Activated CD4-positive, alpha-beta T cell treated with anti-CD3 and anti-CD28 coated beads, Interleukin-2, Interleukin-6, amounts not matched to agents 100 ng/mL and 50 ng/mL, durations not matched to agents 16 hours and 8 hours (primary cell): ENCODE data around the gene IRF9.

Experiments used
- DNase-seq: peaks from one replicate; pipeline ENCODE4 v3.0.0-alpha.2; 2020

IRF9 gene

GRCh38 chr14:24132061-24132685 lies 28.9 kb upstream of the IRF9 start:
- DNase-seq = no peak

GRCh38 chr14:24132976-24133375 lies 28.1 kb upstream of the IRF9 start:
- no peak for DNase-seq

- DNase-seq = no peak
Observed at GRCh38 chr14:24133735-24134134, 27.3 kb upstream of the IRF9 start.

- no peak for DNase-seq
Observed at GRCh38 chr14:24135584-24135833, 25.6 kb upstream of the IRF9 start.

GRCh38 chr14:24135834-24136683 lies 25.0 kb upstream of the IRF9 start, which contains the start of gene PSME1:
Gene PSME1 (plus strand): TSS chr14:24136194. CDS start chr14:24136263, 69 bp downstream.
- peak; percentile 96 for DNase-seq

GRCh38 chr14:24136684-24137528 lies 24.2 kb upstream of the IRF9 start:
- DNase-seq = peak; percentile 33

GRCh38 chr14:24137529-24138395 lies 23.3 kb upstream of the IRF9 start:
- DNase-seq = no peak

GRCh38 chr14:24138396-24139271 lies 22.4 kb upstream of the IRF9 start:
- DNase-seq = no peak

GRCh38 chr14:24139272-24139934 lies 21.7 kb upstream of the IRF9 start:
- peak; percentile 49 for DNase-seq

GRCh38 chr14:24141097-24141880 lies 19.8 kb upstream of the IRF9 start, which contains the start of gene EMC9:
Gene EMC9 (minus strand): TSS chr14:24141591. CDS start chr14:24141304, 287 bp downstream.
- DNase-seq = peak; percentile 100

- DNase-seq = no peak
Observed at GRCh38 chr14:24143511-24143910, 17.6 kb upstream of the IRF9 start.

- DNase-seq = no peak
Observed at GRCh38 chr14:24144451-24144850, 16.6 kb upstream of the IRF9 start.

- no peak for DNase-seq
Observed at GRCh38 chr14:24145219-24145618, 15.8 kb upstream of the IRF9 start.

- DNase-seq = no peak
Observed at GRCh38 chr14:24145690-24146452, 15.2 kb upstream of the IRF9 start.

GRCh38 chr14:24146453-24146977 lies 14.6 kb upstream of the IRF9 start, which contains the start of gene PSME2:
Gene PSME2 (minus strand): TSS chr14:24146610. CDS start chr14:24146581, 29 bp downstream.
- peak; percentile 97 for DNase-seq

- peak; percentile 99 for DNase-seq
Observed at GRCh38 chr14:24146978-24147760, 13.9 kb upstream of the IRF9 start, which contains the start of gene RNF31. Gene RNF31 (plus strand): TSS chr14:24147498. CDS start chr14:24147699, 201 bp downstream.

GRCh38 chr14:24147761-24148428 lies 13.2 kb upstream of the IRF9 start:
- DNase-seq = no peak
